HG02798 (cell line): ENCODE measurements around the gene GHR.
"Not testable (repeated sequence)": the region's sequence is repeated elsewhere in the genome, so short reads cannot be mapped to it uniquely, and the experiment has no call there.

ENCODE experiments used
- ATAC-seq: cut with Tn5 transposase; IDR thresholded peaks from one replicate; pipeline ENCODE4 v1.9.1; 2021; ENCODE audit warnings: mild to moderate bottlenecking; ENCODE audit not compliant: unreplicated experiment, poor library complexity

GHR gene

GRCh38 chr5:42634575-42634974 is 211.3 kb downstream of the GHR start:
- no peak for ATAC-seq

- no peak for ATAC-seq
Observed at GRCh38 chr5:42636425-42636824, 213.2 kb downstream of the GHR start.

DNA sequence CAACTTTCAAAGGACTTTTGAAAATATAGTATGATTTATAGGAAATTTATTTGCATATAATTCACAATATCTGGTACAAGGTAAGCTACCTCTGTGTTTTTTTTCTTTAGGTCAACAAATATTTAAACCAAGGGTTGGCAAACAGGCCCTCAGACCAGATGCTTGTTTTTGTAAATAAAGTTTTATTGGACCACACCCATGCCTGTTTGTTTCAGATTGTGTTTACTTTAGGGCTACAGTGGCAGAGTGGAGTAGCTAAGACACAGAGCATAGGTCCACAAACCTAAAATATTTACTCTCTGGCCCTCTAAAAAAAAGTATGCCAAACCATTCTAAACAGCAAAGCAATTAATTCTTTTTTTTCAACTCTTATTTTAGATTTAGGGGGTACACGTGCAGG is 213.7 kb downstream of the GHR start:
- no peak for ATAC-seq

- ATAC-seq = no peak
Observed at GRCh38 chr5:42638972-42639371, 215.7 kb downstream of the GHR start.

DNA sequence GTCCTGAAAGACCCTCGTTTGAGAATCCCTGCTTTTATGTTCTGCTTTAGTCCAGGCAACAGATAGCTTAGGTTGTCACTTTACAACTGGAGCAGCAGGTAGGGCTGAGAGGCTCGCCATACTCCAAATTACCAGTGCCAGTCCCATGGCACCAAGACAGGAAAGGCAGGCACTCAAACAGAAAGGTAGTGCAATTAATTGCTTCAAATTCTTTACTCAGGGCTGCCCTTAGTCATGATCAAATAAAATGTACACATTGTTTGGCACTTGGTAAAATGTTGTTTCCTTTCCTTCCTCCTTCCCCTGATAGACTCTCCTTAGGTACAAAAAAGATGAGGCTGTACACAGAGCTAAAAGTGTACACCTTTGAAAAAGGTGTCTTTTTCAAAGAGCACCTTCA is 217.6 kb downstream of the GHR start:
- no peak for ATAC-seq

GRCh38 chr5:42641336-42642005 is 218.2 kb downstream of the GHR start:
- ATAC-seq = no peak

DNA sequence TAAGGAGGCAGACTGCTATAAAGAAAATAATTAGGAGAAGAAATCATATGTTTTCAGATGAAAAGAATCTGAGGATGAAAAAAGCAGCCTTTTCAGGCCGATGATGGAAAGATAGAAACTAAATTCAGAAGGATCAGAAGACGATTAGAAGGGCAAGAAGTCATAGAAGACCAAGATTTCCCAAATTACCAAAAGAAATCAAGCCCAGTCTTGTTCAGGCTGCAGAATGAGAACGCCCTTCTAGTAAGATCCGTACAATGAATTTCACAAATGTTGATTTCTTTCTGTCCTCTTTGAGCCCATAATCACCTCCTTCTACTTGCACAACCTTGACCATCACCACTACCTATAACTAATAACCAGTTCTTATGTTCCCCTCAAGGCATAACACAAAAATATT is 218.8 kb downstream of the GHR start:
- no peak for ATAC-seq

- no peak for ATAC-seq
Observed at GRCh38 chr5:42643360-42643759, 220.1 kb downstream of the GHR start.

DNA sequence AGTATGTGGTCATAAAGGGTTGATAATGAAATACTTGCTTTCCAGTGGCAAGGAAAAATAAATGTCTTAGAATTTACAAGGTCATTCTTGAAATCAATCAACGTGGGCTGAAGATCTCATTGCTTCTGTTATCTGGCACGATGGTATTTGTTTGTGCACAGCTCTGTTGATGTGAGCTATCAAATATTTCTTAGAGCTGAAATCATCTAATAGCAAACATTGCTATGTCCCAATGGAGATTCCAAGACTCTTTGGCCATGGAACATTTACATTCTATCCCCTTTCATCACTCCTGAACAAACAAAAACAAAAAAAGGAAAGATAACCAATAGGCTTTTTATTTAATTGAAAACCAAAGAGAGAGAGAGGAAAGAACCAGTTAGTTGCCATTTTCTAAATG is 221.9 kb downstream of the GHR start:
- ATAC-seq = no peak

DNA sequence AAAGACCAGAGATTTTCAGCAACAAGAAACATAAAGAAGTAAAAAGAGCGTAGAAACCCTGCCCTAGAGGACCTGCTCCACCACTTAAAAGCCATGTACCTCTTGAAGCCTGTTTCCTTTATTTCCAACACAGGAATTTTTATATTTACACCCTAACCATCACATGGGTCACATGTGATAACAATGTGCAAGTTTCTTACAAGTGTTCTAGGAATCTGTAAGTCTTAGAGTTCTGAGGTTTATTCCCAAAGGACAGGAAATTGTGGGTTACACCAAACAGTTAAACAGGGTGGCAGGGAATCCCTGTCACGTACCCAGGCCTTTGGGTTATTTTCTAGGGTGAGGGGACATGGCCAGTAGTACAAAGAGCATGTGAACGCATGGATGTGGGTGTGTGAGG is 224.8 kb downstream of the GHR start:
- no peak for ATAC-seq

DNA sequence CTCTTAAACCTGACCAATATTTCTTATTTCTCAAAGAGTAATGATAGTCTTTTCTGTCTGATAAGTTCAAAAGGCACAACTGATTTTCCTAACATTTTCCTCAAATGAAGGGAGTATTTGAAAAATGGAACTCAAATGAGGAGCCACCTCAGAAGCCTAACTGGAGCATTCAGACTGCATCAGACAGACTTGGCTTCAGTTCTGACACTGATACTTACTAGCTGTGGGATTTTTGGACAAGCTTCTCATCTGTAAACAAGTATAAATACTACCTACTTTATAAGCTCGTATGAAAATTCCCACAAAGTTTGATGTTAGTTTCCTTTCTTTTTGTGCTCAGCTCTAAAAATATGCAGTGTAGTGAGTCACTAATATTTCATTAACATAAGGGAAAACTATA is 225.7 kb downstream of the GHR start:
- ATAC-seq = no peak

- no peak for ATAC-seq
Observed at GRCh38 chr5:42650084-42650483, 226.8 kb downstream of the GHR start.

GRCh38 chr5:42653705-42654104 is 230.5 kb downstream of the GHR start:
- ATAC-seq = no peak

DNA sequence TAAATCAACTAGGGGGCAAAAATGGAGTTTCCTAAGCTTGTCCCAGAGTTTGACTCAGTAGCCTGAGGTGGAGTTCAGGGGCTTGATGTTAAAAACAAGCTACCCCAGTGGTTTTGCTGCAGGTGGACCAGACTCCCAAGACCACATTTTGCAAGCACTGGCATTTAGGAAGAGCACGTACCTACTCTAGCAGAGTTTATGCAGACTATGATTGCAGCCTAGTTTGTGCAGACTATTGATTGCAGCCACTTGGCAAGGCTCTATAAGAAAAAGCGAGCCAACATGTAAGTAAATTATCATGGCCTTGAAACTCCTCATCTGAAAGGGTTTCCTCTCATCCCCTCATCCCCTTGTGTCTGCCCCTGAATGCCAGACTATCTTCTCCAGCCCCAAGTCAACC is 231.4 kb downstream of the GHR start:
- no peak for ATAC-seq

GRCh38 chr5:42655982-42656650 is 232.9 kb downstream of the GHR start:
- no peak for ATAC-seq

- no peak for ATAC-seq
Observed at GRCh38 chr5:42656651-42657015, 233.4 kb downstream of the GHR start.

- not testable (repeated sequence) for ATAC-seq
Observed at GRCh38 chr5:42659869-42660268, 236.6 kb downstream of the GHR start.

GRCh38 chr5:42665857-42666256 is 242.6 kb downstream of the GHR start:
- ATAC-seq = no peak

DNA sequence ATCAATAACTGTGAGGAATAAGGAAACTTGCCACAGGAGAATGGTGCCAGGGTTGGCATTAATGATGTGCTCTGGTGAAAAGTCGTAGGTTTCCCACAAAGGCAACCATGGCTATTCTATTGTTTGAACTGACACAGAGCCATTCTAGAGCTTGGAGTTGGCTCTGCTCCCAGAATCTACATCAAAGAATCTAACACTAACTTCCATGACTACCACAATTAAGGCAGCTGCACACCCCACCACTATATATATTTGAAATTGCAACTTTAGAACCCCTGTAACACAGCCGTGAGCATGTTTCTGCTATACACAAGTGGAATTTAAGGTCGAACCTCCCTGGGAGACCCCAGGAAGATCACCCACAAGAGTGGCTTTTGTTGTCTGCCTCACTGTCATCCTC is 243.6 kb downstream of the GHR start:
- no peak for ATAC-seq

DNA sequence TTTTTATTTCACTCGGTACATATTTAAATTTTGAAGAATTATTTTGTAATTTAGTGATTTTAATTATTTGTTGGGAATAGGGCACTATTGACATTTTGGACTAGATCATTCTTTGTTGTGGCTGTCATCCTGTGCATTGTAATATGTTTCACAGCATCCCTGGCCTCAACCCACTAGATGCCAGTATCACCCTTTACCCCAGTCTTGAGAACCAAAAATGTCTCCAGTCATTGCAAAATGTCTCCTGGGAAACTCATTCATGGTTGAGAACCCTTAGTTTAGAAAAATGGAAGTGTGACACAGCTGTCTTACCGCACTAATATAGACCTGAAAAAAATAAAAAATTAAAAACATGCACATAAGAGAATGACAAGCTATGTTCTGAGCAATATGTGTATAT is 245.0 kb downstream of the GHR start:
- no peak for ATAC-seq

GRCh38 chr5:42672925-42673324 is 249.7 kb downstream of the GHR start:
- no peak for ATAC-seq

DNA sequence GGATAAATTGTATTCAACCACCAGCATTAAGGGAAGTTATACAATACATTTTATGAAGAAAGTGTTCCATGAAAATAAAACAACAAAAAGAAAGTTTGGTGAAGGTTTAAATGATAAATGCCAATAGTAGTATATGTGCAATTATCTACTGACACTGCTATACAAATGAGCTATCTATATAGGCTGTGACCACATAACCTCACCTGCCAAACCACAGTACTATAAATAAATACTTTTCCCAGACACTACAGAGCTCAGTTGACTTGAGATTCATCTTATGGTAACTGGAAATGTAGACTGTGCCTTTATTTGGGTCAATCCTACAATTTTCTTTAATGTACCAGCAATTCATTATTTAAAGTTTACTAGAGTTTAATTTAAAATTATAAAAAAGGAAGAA is 252.4 kb downstream of the GHR start:
- ATAC-seq = no peak
